Mesenchymal stem cell (in vitro differentiated cells and primary cell): ENCODE results near the gene ZPLD1.

Experiments
- DNase-seq: peaks from one replicate; pipeline ENCODE4 v3.0.0-alpha.2; 2013
- H2AFZ ChIP-seq: one replicate; pipeline ENCODE4 v1.6.1; 2013; ENCODE audit warnings: low read depth, mild to moderate bottlenecking, control low read depth, inconsistent platforms, low read length, moderate library complexity
- H2AK5ac ChIP-seq: 2 replicates; pipeline ENCODE4 v1.6.1; 2013; ENCODE audit warnings: low read length, moderate library complexity, mild to moderate bottlenecking, inconsistent platforms; ENCODE audit not compliant: severe bottlenecking
- H2BK120ac ChIP-seq: one replicate; pipeline ENCODE4 v1.6.1; 2013; ENCODE audit warnings: low read depth, mild to moderate bottlenecking, inconsistent platforms, low read length, moderate library complexity
- H2BK12ac ChIP-seq, 2 experiments: one replicate each; pipeline ENCODE4 v1.6.1; 2013; ENCODE audit warnings: inconsistent platforms in 2 of 2, low read length in 2 of 2, mild to moderate bottlenecking in 2 of 2, moderate library complexity in 2 of 2, control low read depth in 1 of 2
- H2BK15ac ChIP-seq: one replicate; pipeline ENCODE4 v1.6.1; 2013; ENCODE audit warnings: mild to moderate bottlenecking, low read depth, inconsistent platforms; ENCODE audit not compliant: poor library complexity, severe bottlenecking
- H2BK5ac ChIP-seq: 2 replicates; pipeline ENCODE4 v1.6.1; 2013; ENCODE audit warnings: low read depth, mild to moderate bottlenecking, low read length, control low read depth, inconsistent platforms; ENCODE audit not compliant: poor library complexity, severe bottlenecking
- H3K14ac ChIP-seq, 2 experiments: one replicate each; pipeline ENCODE4 v1.6.1; 2013; ENCODE audit warnings: inconsistent platforms in 2 of 2, low read length in 2 of 2, control low read depth in 1 of 2, mild to moderate bottlenecking in 1 of 2, moderate library complexity in 1 of 2
- H3K18ac ChIP-seq, 2 experiments: one replicate each; pipeline ENCODE4 v1.6.1; 2013; ENCODE audit warnings: inconsistent platforms in 2 of 2, low read length in 2 of 2, control low read depth in 1 of 2, low read depth in 1 of 2, mild to moderate bottlenecking in 1 of 2
- H3K23ac ChIP-seq, 2 experiments: one replicate each; pipeline ENCODE4 v1.6.1; 2013; ENCODE audit warnings: inconsistent platforms in 2 of 2, low read length in 2 of 2, mild to moderate bottlenecking in 2 of 2, moderate library complexity in 2 of 2, control low read depth in 1 of 2
- H3K27ac ChIP-seq: 2 replicates; pipeline ENCODE4 v1.5.1; 2013; ENCODE audit warnings: mild to moderate bottlenecking, moderate library complexity, low read length, control low read depth, inconsistent platforms; ENCODE audit not compliant: poor library complexity, severe bottlenecking
- H3K27me3 ChIP-seq, 2 experiments: 2 replicates each; pipeline versions ENCODE4 v1.6.1 to v1.7.0; 2013; ENCODE audit warnings: low read length in 2 of 2, mild to moderate bottlenecking in 2 of 2, moderate library complexity in 2 of 2, control low read depth in 1 of 2, inconsistent platforms in 1 of 2; ENCODE audit not compliant: control insufficient read depth in 1 of 2, insufficient read depth in 1 of 2
- H3K36me3 ChIP-seq, 2 experiments: 2 replicates each; pipeline versions ENCODE4 v1.6.1 to v1.7.0; 2013; ENCODE audit warnings: low read length in 2 of 2, control low read depth in 1 of 2, inconsistent platforms in 1 of 2, low read depth in 1 of 2, mild to moderate bottlenecking in 1 of 2; ENCODE audit not compliant: insufficient read depth in 2 of 2, control insufficient read depth in 1 of 2
- H3K4ac ChIP-seq, 2 experiments: one replicate each; pipeline ENCODE4 v1.6.1; 2013; ENCODE audit warnings: inconsistent platforms in 2 of 2, low read length in 2 of 2, mild to moderate bottlenecking in 2 of 2, moderate library complexity in 2 of 2, control low read depth in 1 of 2, low read depth in 1 of 2
- H3K4me1 ChIP-seq: 2 replicates; pipeline ENCODE4 v1.6.1; 2013; ENCODE audit warnings: low read depth, low read length, control low read depth; ENCODE audit not compliant: control insufficient read depth, insufficient read depth
- H3K4me2 ChIP-seq: 2 replicates; pipeline ENCODE4 v1.6.1; 2013; ENCODE audit warnings: low read length, mild to moderate bottlenecking, inconsistent platforms; ENCODE audit not compliant: poor library complexity, severe bottlenecking
- H3K4me3 ChIP-seq, 2 experiments: 2 replicates each; pipeline versions ENCODE4 v1.5.1 to v1.7.0; 2013; ENCODE audit warnings: low read length in 2 of 2, mild to moderate bottlenecking in 2 of 2, control low read depth in 1 of 2, low read depth in 1 of 2; ENCODE audit not compliant: insufficient read depth in 1 of 2
- H3K79me1 ChIP-seq: replicated peaks from 2 replicates; pipeline ENCODE4 v1.6.1; 2013; ENCODE audit warnings: mild to moderate bottlenecking, control low read depth, low read length, inconsistent platforms; ENCODE audit not compliant: poor library complexity, severe bottlenecking
- H3K9ac ChIP-seq: 2 replicates; pipeline ENCODE4 v1.7.0; 2013; ENCODE audit warnings: mild to moderate bottlenecking, low read length, moderate library complexity
- H3K9me3 ChIP-seq: 2 replicates; pipeline ENCODE4 v1.7.0; 2013; ENCODE audit warnings: mild to moderate bottlenecking, low read length; ENCODE audit not compliant: control insufficient read depth
- H4K8ac ChIP-seq: one replicate; pipeline ENCODE4 v1.6.1; 2013; ENCODE audit warnings: inconsistent platforms, mild to moderate bottlenecking, low read length, moderate library complexity
- H4K91ac ChIP-seq: one replicate; pipeline ENCODE4 v1.6.1; 2013; ENCODE audit warnings: mild to moderate bottlenecking, low read length, inconsistent platforms
- WGBS: methylation state at CpG from one replicate; pipeline ENCODE4 v1.1.7; 2013; ENCODE audit warnings: mixed read lengths; 5-methylcytosine and 5-hydroxymethylcytosine counted together

The ZPLD1 gene

DNA sequence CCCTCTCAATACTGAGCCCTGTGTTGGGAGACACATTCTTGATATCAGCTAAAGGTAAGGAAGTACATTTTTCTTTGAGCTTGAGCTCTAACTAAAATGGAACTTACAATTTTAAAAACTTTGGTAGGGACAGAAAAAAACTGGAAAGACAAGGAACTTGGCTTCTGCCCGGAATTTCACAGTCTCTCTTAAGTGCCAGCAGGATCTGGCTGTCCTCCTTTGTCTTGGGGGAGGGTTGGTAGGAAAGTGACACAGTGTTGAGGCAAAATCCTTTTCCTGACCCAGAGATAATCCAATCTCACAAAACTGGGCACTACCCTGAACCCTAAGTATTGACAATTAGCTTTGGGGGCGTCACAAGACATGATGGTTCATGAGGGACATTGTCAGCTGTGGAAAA, 45.3 kb downstream of the ZPLD1 start:
- H2BK5ac ChIP-seq, result no peak overlapping the region
- no peak overlapping the region for H3K23ac ChIP-seq
- no peak overlapping the region for H2BK12ac ChIP-seq
- H3K27me3 ChIP-seq, result no peaks in the 10 kb centered on the region
- H3K79me1 ChIP-seq, result no peaks in the 10 kb centered on the region
- H3K4ac ChIP-seq, result no peak overlapping the region
- H3K14ac ChIP-seq, result no peak overlapping the region
- H3K4me3 ChIP-seq, result no peak overlapping the region
- H3K36me3 ChIP-seq, result no peaks in the 10 kb centered on the region
- no peak overlapping the region for H3K27ac ChIP-seq
- no peaks in the 10 kb centered on the region for H3K9me3 ChIP-seq
- no peak overlapping the region for H2AK5ac ChIP-seq
- no peak overlapping the region for H2BK15ac ChIP-seq
- H4K91ac ChIP-seq, result no peak overlapping the region
- DNase-seq, result no peak
- no peak overlapping the region for H3K4me2 ChIP-seq
- H3K9ac ChIP-seq, result no peak overlapping the region
- H3K4me1 ChIP-seq, result no peaks in the 10 kb centered on the region
- H2BK120ac ChIP-seq, result no peak overlapping the region
- H4K8ac ChIP-seq, result no peak overlapping the region
- H3K18ac ChIP-seq, result no peak overlapping the region
- WGBS, result 46% methylated on average over 2 of the region's 2 CpGs
- no peak overlapping the region for H2AFZ ChIP-seq

DNA sequence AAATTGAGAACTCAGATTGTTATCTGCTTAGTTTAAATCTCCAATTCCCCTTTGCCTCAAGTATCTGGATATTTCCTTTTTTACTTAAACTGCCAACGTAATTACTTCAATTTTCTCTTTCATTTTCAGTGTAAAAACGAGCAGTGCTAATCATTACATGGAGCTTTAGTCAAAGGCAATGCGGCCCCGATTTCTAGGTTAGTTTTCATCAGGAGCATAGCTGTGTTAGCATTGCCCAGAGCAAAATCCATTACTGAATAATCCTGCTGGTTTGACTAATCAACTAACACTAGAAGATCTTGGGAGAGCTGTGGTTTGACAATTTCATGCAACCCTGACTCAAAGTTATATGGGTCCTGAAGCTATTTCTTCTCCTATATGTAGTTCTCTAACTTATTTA, 46.2 kb downstream of the ZPLD1 start:
- no peak overlapping the region for H2AFZ ChIP-seq
- H3K23ac ChIP-seq, result no peak overlapping the region
- H2BK15ac ChIP-seq, result no peak overlapping the region
- H3K27me3 ChIP-seq, result no peaks in the 10 kb centered on the region
- H3K27ac ChIP-seq, result no peak overlapping the region
- no peaks in the 10 kb centered on the region for H3K9me3 ChIP-seq
- H2BK12ac ChIP-seq, result no peak overlapping the region
- H3K4me1 ChIP-seq, result no peaks in the 10 kb centered on the region
- H3K14ac ChIP-seq, result no peak overlapping the region
- 84% methylated on average over 4 of the region's 4 CpGs for WGBS
- no peak overlapping the region for H2BK5ac ChIP-seq
- H3K4me3 ChIP-seq, result no peak overlapping the region
- H3K18ac ChIP-seq, result no peak overlapping the region
- H3K4ac ChIP-seq, result no peak overlapping the region
- no peak overlapping the region for H2BK120ac ChIP-seq
- H3K79me1 ChIP-seq, result no peaks in the 10 kb centered on the region
- no peak overlapping the region for H3K9ac ChIP-seq
- H3K36me3 ChIP-seq, result no peaks in the 10 kb centered on the region
- no peak for DNase-seq
- H4K91ac ChIP-seq, result no peak overlapping the region
- no peak overlapping the region for H4K8ac ChIP-seq
- H2AK5ac ChIP-seq, result no peak overlapping the region
- H3K4me2 ChIP-seq, result no peak overlapping the region

DNA sequence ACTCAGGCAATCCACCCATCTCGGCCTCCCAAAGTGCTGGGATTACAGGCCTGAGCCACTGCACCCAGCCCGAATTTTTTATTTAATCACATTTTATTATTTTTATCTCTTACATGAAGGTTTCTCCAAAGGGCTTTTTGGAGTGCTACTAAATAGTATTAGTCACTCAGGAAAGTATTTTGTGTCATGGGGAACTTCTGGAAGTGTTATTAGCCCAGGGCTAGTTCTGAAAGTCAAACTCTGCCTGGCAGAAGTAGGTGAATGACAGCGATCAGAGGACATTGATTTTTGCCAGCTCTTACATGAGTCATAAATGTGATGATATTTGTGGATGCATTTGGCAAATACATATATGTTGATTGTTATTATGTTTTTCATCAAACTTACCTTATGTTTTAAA, 48.7 kb downstream of the ZPLD1 start:
- Histone ChIP-seq H3K4me1 (no peaks in the 10 kb centered on the region), H3K27me3 (no peaks in the 10 kb centered on the region), H2BK12ac (no peak overlapping the region), H2BK120ac (no peak overlapping the region), H3K4me2 (no peak overlapping the region), H3K4me3 (no peak overlapping the region), H3K9me3 (no peaks in the 10 kb centered on the region), H3K9ac (no peak overlapping the region), H2BK15ac (no peak overlapping the region), H3K23ac (no peak overlapping the region), H3K18ac (no peak overlapping the region), H2BK5ac (no peak overlapping the region), H4K91ac (no peak overlapping the region), H3K36me3 (no peaks in the 10 kb centered on the region), H3K4ac (no peak overlapping the region), H3K14ac (no peak overlapping the region), H3K79me1 (no peaks in the 10 kb centered on the region), H3K27ac (no peak overlapping the region), H2AFZ (no peak overlapping the region), H4K8ac (no peak overlapping the region), H2AK5ac (no peak overlapping the region)
- no peak for DNase-seq
- WGBS, result 67% methylated on average over 2 of the region's 3 CpGs

DNA sequence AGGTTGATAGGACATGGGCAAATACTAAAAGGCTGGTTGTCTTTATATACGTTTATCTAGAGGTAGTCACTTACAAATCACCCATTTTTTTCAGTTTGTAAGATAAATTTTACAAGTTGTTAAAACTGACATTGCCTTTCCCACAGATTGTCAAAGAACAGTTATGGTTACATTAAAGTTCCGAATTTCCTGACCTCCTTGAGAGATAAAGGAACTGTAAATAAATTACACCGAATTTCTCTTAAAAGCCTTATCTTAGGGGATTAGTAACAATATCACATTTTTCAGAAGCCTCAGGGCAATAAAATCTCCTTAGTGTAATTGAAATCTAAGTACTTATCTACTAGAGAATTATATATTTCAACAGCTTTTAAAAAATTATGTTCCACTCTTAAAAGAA, 49.5 kb downstream of the ZPLD1 start:
- no peak overlapping the region for H2BK120ac ChIP-seq
- no peak overlapping the region for H3K23ac ChIP-seq
- no peak overlapping the region for H2AK5ac ChIP-seq
- H3K4me1 ChIP-seq, result no peaks in the 10 kb centered on the region
- no peaks in the 10 kb centered on the region for H3K36me3 ChIP-seq
- no peaks in the 10 kb centered on the region for H3K9me3 ChIP-seq
- no CpG with 5 or more reads among the region's 3 CpGs for WGBS
- H3K9ac ChIP-seq, result no peak overlapping the region
- H4K91ac ChIP-seq, result no peak overlapping the region
- H4K8ac ChIP-seq, result no peak overlapping the region
- no peak overlapping the region for H3K4ac ChIP-seq
- H3K27ac ChIP-seq, result no peak overlapping the region
- no peak overlapping the region for H3K4me2 ChIP-seq
- H3K18ac ChIP-seq, result no peak overlapping the region
- H2BK5ac ChIP-seq, result no peak overlapping the region
- no peak overlapping the region for H3K14ac ChIP-seq
- H3K79me1 ChIP-seq, result no peaks in the 10 kb centered on the region
- H2BK12ac ChIP-seq, result no peak overlapping the region
- no peak overlapping the region for H2BK15ac ChIP-seq
- H3K4me3 ChIP-seq, result no peak overlapping the region
- H3K27me3 ChIP-seq, result no peaks in the 10 kb centered on the region
- H2AFZ ChIP-seq, result no peak overlapping the region
- DNase-seq, result no peak
